HG02885 (cell line): ENCODE measurements around the gene PCYT2.

Experiments used
- ATAC-seq: cut with Tn5 transposase; IDR thresholded peaks from one replicate; pipeline ENCODE4 v1.9.1; 2021; ENCODE audit warnings: mild to moderate bottlenecking; ENCODE audit not compliant: unreplicated experiment, poor library complexity

Gene PCYT2

DNA sequence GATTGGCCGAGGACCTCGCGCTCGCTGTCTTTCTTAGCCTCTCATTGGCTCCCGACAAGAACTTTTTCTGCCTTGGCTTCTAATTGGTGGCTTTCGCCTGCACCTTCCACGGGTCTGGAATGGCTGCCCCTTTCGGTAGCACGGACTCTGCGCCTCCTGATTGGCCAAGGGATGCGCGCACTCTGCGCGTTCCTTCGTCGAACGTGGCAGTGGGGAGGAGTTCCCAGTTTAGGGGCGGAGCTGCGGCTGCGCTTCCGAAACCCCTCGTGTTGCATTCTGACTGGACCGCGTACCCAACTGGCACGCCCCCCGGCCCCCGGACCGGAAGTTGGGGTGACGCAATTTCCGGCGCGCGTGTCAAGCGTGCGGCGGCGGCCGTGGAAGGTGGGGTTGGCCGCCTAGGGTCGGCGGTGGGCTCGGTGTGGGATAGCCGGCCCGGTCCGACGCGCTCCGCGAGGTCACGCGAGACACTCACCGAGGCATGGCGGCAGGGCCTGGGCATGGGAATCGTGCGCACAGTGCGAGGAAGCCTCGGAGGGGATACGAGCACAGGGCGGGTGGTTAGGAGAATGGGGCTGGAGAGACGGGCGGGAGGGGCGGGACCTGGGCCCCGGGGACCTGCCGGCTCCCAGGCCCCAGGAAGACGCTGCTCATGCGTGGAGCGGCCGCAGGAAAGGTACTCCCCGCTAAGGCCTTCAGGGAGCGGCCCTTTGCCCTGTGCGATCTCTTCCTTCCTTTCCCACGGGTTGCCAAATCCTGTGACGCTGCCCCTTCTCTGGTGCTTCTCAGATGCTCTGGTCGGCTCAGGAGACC, 50.2 kb downstream of the PCYT2 start:
- ATAC-seq: peak; percentile 85

DNA sequence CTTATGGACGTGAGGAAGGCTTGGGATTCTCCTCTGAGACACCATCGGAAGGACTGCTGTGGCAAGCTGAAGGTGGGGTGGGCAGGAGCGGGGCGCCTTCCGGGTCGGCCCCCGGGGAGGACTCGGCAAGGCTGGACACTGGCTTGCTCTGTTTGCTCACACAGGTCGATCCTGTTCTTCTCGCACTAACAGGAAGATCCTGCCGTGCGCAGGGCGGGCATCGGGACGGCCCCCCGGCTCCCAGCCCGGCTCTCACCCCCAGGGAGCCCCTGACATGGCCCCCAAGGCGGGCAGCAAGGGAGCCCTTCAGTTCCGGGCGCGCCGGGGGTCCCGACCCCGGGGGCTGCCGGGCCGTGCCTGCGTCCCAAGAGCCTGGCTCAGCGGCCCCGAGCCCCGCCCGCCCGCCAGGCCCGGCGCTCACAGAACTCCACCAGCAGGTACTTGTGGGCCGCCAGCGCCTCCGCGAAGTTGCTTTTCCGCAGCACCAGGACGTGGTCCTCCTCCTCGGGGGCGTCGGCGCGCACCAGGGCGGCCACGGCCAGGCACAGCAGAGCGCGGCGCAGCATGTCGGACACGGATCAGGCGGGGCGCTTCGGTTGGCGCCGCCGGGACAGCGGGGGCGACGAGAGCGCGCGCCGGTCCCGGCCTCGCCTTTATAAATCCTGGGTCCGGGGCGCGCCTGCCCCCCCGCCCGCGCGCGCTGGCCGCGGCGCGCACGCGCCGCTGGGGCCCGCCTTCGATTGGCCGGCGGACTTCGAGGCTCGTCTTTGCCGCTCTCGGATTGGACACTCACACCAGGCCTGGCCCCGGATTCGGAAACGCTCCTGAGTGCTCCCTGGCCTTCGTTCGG, 51.1 kb downstream of the PCYT2 start, which contains the start of gene P4HB:
Gene P4HB (minus strand): TSS at position 630 of the 850 bp plus-strand sequence. CDS start 64 bp downstream, at position 566.
- ATAC-seq: peak; percentile 78

DNA sequence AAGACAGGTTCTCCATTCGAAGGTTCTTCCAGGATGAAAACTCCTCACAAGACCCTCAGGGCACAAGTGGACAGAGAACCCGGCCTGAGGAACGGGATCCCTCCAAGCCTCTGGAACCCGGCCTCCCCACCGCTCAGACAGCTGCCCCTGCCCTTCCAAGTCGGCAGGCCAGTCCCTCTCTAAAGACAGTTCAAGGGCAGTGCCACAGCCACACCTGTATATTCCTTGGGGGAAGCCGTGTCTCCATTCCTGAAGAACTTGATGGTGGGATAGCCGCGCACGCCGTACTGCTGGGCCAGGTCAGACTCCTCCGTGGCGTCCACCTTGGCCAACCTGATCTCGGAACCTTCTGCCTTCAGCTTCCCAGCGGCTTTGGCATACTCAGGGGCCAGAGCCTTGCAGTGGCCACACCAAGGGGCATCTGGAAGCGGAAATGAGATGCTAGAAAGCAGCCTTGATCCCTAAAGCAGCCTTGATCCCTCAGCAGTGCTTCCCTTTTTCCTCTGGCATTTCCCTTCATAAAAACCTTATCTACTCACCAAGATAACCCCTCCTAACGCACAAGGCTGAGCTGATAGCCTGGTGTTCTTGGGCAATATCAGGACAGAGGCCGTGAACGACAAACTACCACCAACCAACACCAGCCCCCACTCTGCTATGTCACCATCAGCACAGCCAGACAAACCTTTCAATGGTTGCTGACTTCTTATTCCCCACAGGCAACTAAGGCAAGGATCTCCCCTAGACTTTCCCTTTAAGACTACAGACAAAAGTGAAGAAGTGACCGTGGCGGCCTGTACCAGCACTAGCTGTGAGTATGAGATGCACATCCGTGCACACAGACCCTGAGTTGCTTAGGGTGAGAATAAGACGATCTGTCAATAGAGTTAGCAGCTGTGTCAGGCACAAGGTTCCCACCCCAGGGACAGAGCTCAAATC, 52.0 kb downstream of the PCYT2 start:
- no peak for ATAC-seq

- ATAC-seq: no peak
Measured at GRCh38 chr17:81858170-81858966, 52.8 kb downstream of the PCYT2 start.

DNA sequence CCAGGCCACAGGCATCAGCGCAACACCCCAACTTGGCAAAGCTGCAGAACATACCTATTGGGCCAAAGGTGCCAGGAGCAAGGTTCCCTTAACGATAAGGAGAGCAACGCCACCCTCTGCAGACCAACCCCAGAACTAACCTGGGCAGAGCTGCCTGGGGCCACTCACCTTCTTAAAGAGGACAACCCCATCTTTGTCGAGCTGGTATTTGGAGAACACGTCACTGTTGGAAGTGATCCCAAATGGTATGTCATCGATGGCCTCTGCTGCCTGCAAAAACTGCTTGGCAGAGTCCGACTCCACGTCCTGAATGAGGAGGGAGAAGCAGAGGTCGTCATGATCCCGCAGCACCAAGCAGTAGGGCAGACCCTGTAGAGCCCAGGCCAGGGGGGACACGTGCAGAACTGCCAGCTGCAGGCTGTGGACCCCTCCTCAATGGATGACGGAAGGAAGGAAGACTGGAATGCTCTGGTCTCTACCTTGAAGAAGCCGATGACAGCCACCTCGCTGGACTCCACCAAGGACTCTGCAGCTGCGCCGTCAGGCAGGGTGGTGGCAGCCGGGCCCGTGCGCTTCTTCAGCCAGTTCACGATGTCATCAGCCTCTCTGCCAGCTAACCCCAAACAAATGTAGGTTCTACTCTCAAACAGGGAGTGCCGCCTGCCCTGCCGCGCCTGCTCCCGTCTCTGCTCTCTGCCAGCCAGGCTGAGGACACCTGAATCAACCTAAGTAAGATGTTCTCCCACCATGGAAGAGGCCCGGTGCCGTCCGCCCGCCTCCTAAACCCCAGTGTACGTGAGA, 56.0 kb downstream of the PCYT2 start:
- ATAC-seq: no peak

- ATAC-seq: no peak
Measured at GRCh38 chr17:81852237-81852636, 59.0 kb downstream of the PCYT2 start.

DNA sequence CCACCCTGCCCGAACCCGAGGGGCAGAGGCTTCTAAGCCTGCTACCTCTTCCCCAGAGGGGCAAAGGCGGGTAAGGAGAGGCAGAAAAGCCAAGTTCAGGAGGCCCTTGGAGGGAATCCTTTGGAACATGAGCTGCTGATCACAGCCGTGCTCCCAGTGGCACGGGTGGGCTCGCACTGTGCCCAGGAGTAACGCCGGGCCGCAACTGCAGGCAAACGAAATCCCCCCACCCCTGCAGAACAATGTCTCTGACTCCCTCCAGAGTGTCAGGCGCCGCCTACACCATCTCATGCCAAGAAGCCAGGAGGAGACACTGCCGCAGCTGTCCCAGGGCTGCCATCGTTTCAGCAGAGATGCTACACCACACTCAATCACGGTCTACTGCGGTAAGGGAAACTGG, 59.8 kb downstream of the PCYT2 start:
- no peak for ATAC-seq
